Measurements from ENCODE around the gene SAMD8. TPM values are rescaled to one million over a fixed set of nuclear protein-coding genes. Genes with fewer than 3 reads are reported as not detected.
A peak's percentile ranks its signal among the peaks of the same experiment; 100 is the strongest.

The SAMD8 gene
- total and polyA plus RNA-seq, 2 donors (not counting 1 experiment from before 2014, with no cell fraction given): 15.9 to 35.7 TPM

- no peak overlapping the region for H3K9ac ChIP-seq (ENCODE audit: low read length)
These were observed 3.4 kb upstream of the SAMD8 start for GRCh38 chr10:75107756-75108683.

More at GRCh38 chr10:75107756-75108683, 3.4 kb upstream of the SAMD8 start:
- no peak for TF ChIP-seq EZH2 (IDR thresholded peaks at IDR 0.05; ENCODE audit: borderline replicate concordance, insufficient read depth, low read depth, low read length, poor library complexity, severe bottlenecking)
- TF ChIP-seq CTCF (IDR thresholded peaks at IDR 0.05): no peak
- H3K4me1 Mint-ChIP-seq: peaks cover 19% of the 10 kb centered on the region
- CTCF ChIA-PET: interaction anchor here (0.9 to 2.2 kb wide), 2 partner anchors 10 to 864 kb away, joined by 3 to 7 read pairs; no protein-coding TSS in a partner anchor
- intact Hi-C loops (cut with micrococcal nuclease): no loop called here
- POLR2A ChIA-PET: no interaction called here
- peak overlapping the region; percentile 26 for H3K27ac Mint-ChIP-seq
- Histone ChIP-seq H3K4me3 (ENCODE audit: control extremely low read depth in 1 of 5, extremely low read depth in 1 of 5, insufficient read depth in 1 of 5, low read depth in 2 of 5, low read length in 4 of 5) (no peak overlapping the region), H4K20me1 (ENCODE audit: control insufficient read depth, insufficient read depth, low read length, poor library complexity, severe bottlenecking) (no peaks in the 10 kb centered on the region), H2AFZ (ENCODE audit: insufficient read depth, low read depth, low read length, poor library complexity, severe bottlenecking) (no peak overlapping the region), H3K27me3 (replicated peaks in 1 of 4; ENCODE audit: control extremely low read depth in 1 of 4, control insufficient read depth in 3 of 4, insufficient read depth in 4 of 4, low read length in 3 of 4) (no peaks in the 10 kb centered on the region), H3K9me3 (ENCODE audit: control extremely low read depth in 1 of 3, control insufficient read depth in 2 of 3, insufficient read depth in 1 of 3, low read length in 2 of 3) (no peaks in the 10 kb centered on the region), H3K79me2 (ENCODE audit: control insufficient read depth, insufficient read depth, low read length) (peaks cover 19% of the 10 kb centered on the region), H3K27ac (ENCODE audit: low read length in 2 of 2) (no peak overlapping the region), H3K4me1 (ENCODE audit: control insufficient read depth in 2 of 2, insufficient read depth in 2 of 2, low read length in 2 of 2) (peaks cover 12 to 14% of the 10 kb centered on the region in 2 donors), H3K36me3 (replicated peaks in 1 of 2; ENCODE audit: control extremely low read depth in 1 of 2, control insufficient read depth in 1 of 2, extremely low read depth in 1 of 2, insufficient read depth in 2 of 2, low read length in 1 of 2) (no peaks in the 10 kb centered on the region), H3K4me2 (replicated peaks; ENCODE audit: low read depth, low read length, poor library complexity, severe bottlenecking) (no peak overlapping the region)
- ATAC-seq (ENCODE audit: low read depth): no peak
- H3K4me3 Mint-ChIP-seq: no peak overlapping the region
- no peaks in the 10 kb centered on the region for H3K27me3 Mint-ChIP-seq
- no peaks in the 10 kb centered on the region for H3K9me3 Mint-ChIP-seq (ENCODE audit: insufficient read depth)
- DNase-seq: no peak
- whole genome bisulfite sequencing (ENCODE audit: insufficient coverage): 95% methylated on average over 24 of the region's 25 CpGs

Measured in B cell (primary cell).